Retinal pigment epithelial cell (primary cell): Measurements from ENCODE around the gene ATG3.
"Not testable (repeated sequence)": the region's sequence is repeated elsewhere in the genome, so short reads cannot be mapped to it uniquely, and the experiment has no call there.

Experiments
- DNase-seq: peaks from one replicate; pipeline ENCODE4 v3.0.0-alpha.2; 2010; ENCODE audit warnings: low read depth
- H3K4me3 ChIP-seq: 2 replicates; pipeline ENCODE4 v1.5.1; 2011; ENCODE audit warnings: mild to moderate bottlenecking, low read length, control low read depth, moderate library complexity
- TF ChIP-seq, protein P1 (sequence below): conservative IDR thresholded peaks from 2 replicates; pipeline ENCODE4 v1.5.1; 2011; ENCODE audit warnings: low read depth, low read length, control low read depth, inconsistent platforms

Gene ATG3

DNA sequence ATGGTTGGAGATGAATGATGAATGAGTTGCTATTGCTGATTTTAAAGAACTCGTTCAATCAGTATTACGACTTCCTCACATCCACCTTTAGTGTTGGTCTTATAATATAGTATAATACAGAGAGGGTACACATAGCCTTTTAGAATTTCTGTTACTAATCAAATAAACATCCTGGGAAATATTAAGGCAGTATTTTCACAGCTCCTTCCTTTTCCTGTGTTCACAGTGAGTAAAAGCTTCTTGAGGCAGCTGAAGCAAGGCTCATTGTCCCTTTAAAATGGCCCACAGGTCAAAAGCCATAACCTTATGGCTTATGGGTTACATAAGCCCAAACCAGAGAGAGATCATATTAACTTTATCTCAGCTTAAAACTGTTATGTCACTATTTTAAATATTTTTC is 61.1 kb downstream of the ATG3 start:
- DNase-seq: no peak
- TF ChIP-seq, protein P1, sequence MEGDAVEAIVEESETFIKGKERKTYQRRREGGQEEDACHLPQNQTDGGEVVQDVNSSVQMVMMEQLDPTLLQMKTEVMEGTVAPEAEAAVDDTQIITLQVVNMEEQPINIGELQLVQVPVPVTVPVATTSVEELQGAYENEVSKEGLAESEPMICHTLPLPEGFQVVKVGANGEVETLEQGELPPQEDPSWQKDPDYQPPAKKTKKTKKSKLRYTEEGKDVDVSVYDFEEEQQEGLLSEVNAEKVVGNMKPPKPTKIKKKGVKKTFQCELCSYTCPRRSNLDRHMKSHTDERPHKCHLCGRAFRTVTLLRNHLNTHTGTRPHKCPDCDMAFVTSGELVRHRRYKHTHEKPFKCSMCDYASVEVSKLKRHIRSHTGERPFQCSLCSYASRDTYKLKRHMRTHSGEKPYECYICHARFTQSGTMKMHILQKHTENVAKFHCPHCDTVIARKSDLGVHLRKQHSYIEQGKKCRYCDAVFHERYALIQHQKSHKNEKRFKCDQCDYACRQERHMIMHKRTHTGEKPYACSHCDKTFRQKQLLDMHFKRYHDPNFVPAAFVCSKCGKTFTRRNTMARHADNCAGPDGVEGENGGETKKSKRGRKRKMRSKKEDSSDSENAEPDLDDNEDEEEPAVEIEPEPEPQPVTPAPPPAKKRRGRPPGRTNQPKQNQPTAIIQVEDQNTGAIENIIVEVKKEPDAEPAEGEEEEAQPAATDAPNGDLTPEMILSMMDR: no peak

DNA sequence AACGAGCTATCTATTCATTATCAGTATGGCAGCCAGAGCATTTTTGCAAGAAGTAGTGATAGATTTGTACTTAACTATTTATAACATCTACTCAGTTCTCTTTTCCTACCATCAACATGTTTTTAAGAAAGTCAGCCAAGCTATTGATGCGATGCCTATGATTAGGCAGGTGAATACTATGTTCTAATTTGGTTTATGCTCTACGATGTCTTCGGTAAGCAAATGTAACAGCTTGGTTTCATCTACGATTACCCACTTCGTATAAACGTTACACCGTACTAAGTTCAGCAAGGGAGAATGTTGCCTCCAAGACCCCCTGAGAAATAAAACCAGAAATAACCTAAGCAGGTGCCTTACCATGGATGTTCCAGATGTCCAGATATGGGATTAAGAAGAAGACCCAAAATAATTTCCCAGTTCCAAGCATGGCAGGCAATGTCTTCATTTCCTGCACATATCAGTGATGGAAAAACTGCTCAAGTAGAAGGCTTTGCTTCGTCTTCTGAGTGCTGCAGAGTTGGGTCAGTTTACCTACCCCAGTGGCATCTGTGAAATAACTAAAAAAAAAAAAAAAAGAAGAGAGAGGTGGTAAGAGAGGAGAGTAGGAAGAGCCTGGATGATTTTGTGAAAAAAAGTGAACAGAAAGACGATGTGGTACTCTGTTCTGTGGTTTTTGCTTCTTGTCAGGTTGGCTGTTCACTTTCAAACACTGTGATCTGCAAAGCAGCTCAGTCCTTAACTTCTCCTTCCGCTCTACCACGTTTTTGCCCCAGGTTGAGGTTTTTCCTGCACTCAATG is 62.6 kb downstream of the ATG3 start, which contains the start of gene BTLA:
Gene BTLA, minus strand, starts transcription at position 559 of the 798 bp plus-strand sequence. Its CDS starts 114 bp downstream, at position 445.
- no peak for DNase-seq
- no peak within 1 kb of the TSS for H3K4me3 ChIP-seq
- TF ChIP-seq, protein P1: no peak

More for the DNA sequence above, 61.1 kb downstream of the ATG3 start:
- H3K4me3 ChIP-seq: no peak overlapping the region

DNA sequence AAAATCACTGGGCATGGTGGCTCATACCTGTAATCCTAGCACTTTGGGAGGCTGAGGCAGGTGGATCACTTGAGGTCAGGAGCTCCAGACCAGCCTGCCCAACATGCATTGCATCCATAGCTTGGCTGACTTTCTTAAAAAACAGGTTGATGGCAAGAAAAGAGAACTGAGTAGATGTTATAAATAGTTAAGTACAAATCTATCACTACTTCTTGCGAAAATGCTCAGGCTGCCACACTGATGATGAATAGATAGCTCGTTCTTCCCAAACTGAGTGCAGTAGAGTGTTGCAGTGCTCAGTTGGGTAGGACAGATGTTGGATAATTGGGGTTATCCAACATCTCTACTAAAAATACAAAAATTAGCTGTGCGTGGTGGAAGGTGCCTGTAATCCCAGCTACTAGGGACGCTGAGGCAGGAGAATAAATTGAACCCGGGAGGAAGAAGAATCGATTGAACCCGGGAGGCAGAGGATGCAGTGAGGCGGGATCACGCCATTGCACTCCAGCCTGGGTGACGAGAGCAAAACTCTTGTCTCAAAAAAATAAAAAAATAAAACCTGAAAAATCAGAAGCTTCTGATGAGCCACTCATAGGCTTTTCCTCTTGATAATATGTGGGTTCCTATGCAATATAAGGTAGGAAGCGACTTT is 63.7 kb downstream of the ATG3 start:
- DNase-seq: no peak
- TF ChIP-seq, protein P1: no peak
- H3K4me3 ChIP-seq: no peak overlapping the region

DNA sequence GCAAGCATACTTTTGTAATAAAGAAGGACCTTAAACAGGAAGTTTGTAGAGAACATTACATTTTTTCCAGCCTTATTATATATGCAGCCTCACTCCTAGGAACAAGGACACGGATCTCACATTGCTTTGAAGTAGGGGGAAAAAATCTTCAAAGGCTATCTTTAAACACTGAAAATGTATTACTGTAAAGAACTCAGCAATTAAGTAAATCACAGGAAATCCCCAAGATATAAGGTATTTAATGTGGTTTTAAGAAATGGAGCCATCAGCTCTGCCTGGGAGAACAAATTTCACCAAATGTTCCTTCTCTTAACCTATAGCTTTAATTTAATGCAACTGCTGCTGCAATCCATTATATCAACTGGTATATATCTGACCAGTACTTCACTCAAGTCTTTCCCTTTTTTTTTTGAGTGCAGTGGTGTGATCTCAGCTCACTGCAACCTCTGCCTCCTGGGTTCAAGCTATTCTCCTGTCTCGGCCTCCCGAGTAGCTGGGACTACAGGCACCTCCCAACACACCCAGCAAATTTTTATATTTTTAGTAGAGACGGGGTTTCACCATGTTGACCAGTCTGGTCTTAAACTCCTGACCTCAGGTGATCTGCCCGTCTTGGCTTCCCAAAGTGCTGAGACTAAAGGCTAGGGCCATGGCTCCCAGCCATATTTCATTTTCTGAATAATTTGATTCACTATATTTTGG is 65.2 kb downstream of the ATG3 start:
- no peak overlapping the region for H3K4me3 ChIP-seq
- no peak for DNase-seq
- TF ChIP-seq, protein P1: no peak

DNA sequence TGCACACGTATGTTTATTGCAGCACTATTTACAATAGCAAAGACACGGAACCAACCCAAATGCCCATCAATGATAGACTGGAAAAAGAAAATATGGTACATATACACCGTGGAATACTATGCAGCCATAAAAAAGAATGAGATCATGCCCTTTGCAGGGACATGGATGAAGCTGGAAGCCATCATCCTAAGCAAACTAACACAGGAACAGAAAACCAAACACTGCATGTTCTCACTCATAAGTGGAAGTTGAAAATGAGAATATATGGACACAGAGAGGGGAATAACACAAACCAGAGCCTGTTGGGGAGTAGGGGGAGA is 67.4 kb downstream of the ATG3 start:
- not testable (repeated sequence) for H3K4me3 ChIP-seq, DNase-seq

DNA sequence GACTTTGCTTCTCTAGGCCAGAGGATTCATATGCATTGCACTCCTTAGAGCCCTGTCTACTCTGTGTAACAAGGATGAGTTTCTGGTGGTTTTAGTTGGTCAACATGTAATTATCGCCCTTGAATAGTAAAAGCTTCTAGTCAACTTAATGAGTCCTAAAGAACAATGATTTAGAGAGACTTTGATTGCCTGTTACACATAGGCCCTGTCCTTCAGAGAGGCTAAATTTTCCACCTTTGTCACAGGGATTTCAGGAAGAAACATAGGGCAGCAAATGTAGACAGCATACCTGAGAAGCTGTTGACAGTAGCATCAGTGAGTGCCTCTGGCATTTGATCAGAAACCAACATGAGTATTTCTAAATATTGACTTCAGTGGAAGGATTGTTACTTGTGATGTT is 69.6 kb downstream of the ATG3 start:
- TF ChIP-seq, protein P1: no peak
- no peak for DNase-seq
- H3K4me3 ChIP-seq: no peak overlapping the region

DNA sequence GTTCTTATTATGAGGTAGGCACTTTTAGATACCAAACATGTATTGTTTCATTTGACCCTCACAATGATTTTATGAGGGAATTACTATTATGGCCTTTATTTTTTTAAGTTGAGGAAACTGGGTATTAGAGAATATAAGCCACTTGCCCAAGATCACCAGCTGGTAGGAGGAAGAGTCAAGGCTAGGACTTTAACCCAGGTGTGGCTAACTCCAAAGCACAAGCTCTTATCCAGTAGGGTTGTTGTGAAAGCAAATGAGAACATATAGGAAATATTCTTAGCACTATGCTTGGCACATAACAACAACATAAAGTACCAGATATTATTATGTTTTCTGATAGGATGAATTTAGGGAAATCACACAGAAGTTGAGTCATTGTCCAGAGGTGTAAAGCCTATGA is 70.4 kb downstream of the ATG3 start:
- no peak for DNase-seq
- TF ChIP-seq, protein P1: no peak
- H3K4me3 ChIP-seq: no peak overlapping the region
